Mucosa of rectum (tissue), 2 donors: ENCODE results near the gene POLN.

Experiments
- H3K27ac ChIP-seq, 2 donors: one replicate each; pipeline ENCODE4 v1.7.0; 2013; ENCODE audit warnings: inconsistent platforms in 2 of 2, low read depth in 2 of 2, low read length in 2 of 2
- H3K27me3 ChIP-seq, 2 donors: one replicate each; pipeline ENCODE4 v1.7.0; 2013; ENCODE audit warnings: low read length in 2 of 2; ENCODE audit not compliant: control insufficient read depth in 2 of 2, insufficient read depth in 2 of 2
- H3K36me3 ChIP-seq, 2 donors: one replicate each; pipeline ENCODE4 v1.7.0; 2013; ENCODE audit warnings: low read length in 2 of 2; ENCODE audit not compliant: control insufficient read depth in 2 of 2, insufficient read depth in 2 of 2
- H3K4me1 ChIP-seq, 2 donors: one replicate each; pipeline ENCODE4 v1.7.0; 2013; ENCODE audit warnings: low read length in 2 of 2, mild to moderate bottlenecking in 1 of 2; ENCODE audit not compliant: control insufficient read depth in 2 of 2, insufficient read depth in 2 of 2
- H3K4me3 ChIP-seq, 2 donors: one replicate each; pipeline ENCODE4 v1.7.0; 2013; ENCODE audit warnings: low read length in 2 of 2
- H3K9ac ChIP-seq, 2 donors: one replicate each; pipeline ENCODE4 v1.7.0; 2013; ENCODE audit warnings: low read length in 2 of 2, low read depth in 1 of 2, mild to moderate bottlenecking in 1 of 2
- H3K9me3 ChIP-seq, 2 donors: one replicate each; pipeline ENCODE4 v1.7.0; 2013; ENCODE audit warnings: low read length in 2 of 2; ENCODE audit not compliant: control insufficient read depth in 2 of 2
- donor health status: healthy.
- donor health status: Normal muscosa, but diverticular disease.

POLN gene

DNA sequence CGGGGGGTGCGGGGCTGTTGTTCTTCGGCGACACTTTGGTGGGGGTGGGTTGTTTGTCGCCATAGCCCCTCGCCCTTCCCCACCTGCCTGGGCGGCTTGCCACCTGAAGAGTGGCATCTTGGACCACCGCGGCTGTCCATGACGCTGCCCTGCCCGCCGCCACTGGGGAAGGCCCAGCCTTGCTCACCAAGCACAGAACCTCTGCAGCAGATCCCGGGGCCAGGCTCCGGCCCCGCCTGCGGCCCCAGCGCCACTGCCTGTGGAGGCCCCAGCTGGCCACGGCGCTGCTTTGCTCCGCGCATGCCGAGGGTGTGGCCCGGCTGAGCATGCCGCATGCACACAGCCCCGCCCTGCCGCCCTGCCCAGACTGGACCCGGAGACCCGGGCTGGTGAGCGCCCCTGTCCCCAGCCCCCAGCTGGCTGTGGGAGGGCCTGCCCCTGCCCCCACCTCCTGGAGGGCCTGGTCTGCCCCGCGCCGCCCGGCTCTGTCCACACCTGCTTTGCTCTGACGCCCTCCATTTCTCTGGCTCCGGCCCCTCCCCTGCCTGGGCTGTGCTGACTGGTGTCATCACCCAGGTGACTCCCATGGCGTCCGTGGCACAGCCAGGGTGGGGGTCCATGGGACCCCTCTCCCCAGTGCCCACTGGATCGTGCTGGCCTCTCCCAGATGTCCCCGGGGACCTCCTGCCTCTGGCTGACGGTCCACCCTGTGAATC, 177.5 kb downstream of the POLN start:
- Histone ChIP-seq H3K9ac (no peak overlapping the region), H3K27me3 (peaks cover 8 to 20% of the 10 kb centered on the region in 2 donors)

DNA sequence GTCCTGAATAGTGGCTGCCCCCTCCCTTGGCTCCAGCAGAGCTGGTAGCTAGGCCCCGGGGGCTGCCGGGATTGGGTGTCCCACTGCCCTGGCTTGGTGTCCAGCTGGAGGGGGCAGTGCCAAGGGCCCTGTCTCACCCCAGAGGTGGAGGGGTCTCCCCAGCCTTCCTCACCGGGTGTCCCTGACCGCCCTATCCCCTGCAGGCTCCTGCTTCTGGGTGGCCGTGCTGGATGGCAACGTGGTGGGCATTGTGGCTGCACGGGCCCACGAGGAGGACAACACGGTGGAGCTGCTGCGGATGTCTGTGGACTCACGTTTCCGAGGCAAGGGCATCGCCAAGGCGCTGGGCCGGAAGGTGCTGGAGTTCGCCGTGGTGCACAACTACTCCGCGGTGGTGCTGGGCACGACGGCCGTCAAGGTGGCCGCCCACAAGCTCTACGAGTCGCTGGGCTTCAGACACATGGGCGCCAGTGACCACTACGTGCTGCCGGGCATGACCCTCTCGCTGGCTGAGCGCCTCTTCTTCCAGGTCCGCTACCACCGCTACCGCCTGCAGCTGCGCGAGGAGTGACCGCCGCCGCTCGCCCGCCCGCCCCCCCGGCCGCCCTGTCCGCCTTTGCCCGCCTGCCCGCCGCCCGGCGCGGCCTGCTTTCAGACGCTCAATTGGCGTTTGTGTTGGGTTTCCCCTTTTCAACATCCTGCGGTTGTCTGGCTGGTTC, 178.2 kb downstream of the POLN start:
- Histone ChIP-seq H3K4me3 (no peak overlapping the region), H3K27me3 (peaks cover 8 to 20% of the 10 kb centered on the region in 2 donors), H3K4me1 (no peaks in the 10 kb centered on the region), H3K27ac (no peak overlapping the region), H3K36me3 (no peaks in the 10 kb centered on the region), H3K9me3 (no peaks in the 10 kb centered on the region), H3K9ac (no peak overlapping the region)

More for the DNA sequence above, 177.5 kb downstream of the POLN start:
- no peaks in the 10 kb centered on the region for H3K4me1 ChIP-seq
- H3K4me3 ChIP-seq: no peak overlapping the region
- no peak overlapping the region for H3K27ac ChIP-seq
- H3K9me3 ChIP-seq: no peaks in the 10 kb centered on the region
- no peaks in the 10 kb centered on the region for H3K36me3 ChIP-seq

GRCh38 chr4:2062808-2063524, 179.0 kb downstream of the POLN start:
- H3K27me3 ChIP-seq: peaks cover 10 to 24% of the 10 kb centered on the region in 2 donors
- H3K4me3 ChIP-seq: no peak overlapping the region
- no peak overlapping the region for H3K9ac ChIP-seq
- no peaks in the 10 kb centered on the region for H3K9me3 ChIP-seq
- H3K27ac ChIP-seq: no peak overlapping the region
- no peaks in the 10 kb centered on the region for H3K4me1 ChIP-seq
- H3K36me3 ChIP-seq: no peaks in the 10 kb centered on the region

DNA sequence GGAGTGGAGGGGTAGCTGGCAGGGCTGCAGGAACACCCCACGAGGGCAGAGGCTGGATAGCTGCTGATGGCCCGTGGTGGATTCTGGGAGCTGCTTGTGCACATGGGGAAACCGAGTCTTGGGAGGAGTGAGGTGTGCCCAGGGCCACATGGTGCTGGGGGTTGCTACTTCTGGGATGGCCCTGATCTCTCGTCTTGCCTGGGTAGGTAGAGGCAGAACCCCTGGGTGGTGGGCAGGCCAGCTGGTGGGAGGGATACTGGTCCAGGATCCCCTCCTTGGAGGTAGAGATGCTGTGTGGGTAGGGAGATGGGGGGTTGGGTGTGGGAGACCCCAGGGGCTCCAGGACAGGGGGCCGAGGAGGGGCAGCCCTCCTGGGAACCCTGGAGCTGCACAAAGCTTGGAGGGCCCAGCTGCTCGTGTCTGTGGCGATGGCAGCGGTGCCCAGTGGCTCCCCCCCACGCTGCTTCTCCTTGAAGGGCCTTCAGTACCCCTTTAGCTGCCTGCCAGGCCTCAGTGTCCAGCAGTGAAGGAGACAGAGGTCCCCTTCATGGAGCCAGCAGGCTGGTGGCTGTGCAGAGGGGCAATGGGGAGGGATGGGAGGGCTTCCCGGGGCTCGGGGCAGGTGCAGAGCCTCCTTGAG, 179.6 kb downstream of the POLN start:
- Histone ChIP-seq H3K4me1 (no peaks in the 10 kb centered on the region), H3K9me3 (no peaks in the 10 kb centered on the region), H3K27ac (no peak overlapping the region), H3K36me3 (no peaks in the 10 kb centered on the region), H3K4me3 (no peak overlapping the region), H3K9ac (no peak overlapping the region), H3K27me3 (peaks cover 10 to 29% of the 10 kb centered on the region in 2 donors)

DNA sequence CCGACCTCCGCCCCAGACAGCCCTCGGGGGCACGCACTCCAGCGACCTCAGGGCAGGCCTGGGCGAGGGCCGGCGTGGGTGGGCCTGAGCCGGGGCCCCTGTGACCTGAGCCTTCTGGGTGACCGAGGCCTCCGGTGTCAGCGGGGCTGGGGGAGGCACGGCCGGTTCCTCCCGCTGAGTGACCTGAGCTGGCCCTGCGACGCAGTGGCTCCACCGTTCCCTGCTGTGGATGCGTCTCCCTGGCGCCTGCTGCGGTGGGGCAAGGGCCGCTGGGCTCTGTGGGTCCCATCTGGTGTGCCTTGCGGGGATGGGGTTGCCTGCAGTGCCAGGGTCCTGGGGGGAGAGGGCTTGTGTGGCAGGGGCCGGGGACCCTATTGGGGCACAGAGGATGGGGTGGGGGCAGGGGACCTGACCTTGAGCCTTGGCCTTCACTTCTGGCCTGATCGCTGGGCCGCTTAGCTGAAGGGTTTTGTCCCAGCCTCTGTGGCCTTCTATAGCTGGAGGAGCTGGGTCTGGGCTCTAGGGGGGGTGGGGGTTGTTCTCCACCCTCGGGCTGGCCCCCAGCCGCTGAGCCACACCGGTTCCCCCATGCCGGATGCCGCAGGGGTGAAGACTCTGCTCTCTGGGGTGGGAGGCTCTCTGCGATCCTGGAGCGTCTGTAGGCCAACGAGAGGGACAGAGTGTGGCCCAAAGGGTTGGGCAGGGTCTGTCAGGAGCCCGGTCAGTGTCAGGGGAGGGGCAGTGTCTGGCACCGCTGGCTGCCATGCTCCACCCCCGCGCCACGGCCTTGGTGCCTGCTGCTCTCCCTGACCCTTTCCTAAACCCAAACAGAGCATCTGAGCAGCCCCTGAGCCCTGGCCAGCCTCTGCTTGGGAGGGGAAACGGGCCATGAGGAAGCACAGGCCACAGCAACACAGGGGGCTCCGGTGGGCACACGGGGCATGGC, 180.5 kb downstream of the POLN start:
- no peaks in the 10 kb centered on the region for H3K36me3 ChIP-seq

DNA sequence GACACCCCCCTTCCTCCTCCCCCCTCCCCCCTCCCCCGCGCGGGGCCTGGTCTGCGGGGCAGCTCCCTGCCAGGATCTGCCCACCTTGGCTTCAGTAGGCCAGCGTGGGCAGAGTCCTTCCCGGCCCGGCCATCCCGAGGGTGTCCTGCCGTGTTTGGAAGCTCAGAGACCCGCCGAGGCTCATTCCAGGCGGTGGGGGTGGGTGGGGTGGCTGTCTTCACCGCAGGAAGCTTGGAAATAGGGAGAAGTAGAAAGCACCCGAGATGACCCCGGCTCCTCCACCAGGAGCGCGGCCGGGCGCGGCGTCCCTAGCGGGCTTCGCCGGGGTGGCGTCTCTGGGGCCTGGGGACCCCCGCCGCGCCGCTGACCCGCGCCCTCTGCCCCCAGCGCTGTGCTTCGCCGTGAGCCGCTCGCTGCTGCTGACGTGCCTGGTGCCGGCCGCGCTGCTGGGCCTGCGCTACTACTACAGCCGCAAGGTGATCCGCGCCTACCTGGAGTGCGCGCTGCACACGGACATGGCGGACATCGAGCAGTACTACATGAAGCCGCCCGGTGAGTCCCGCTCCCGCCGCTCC, 181.2 kb downstream of the POLN start:
- Histone ChIP-seq H3K27me3 (peaks cover 13 to 39% of the 10 kb centered on the region in 2 donors), H3K36me3 (no peaks in the 10 kb centered on the region), H3K9ac (no peak overlapping the region), H3K4me3 (no peak overlapping the region), H3K27ac (no peak overlapping the region), H3K4me1 (no peaks in the 10 kb centered on the region), H3K9me3 (no peaks in the 10 kb centered on the region)

More for the DNA sequence above, 180.5 kb downstream of the POLN start:
- Histone ChIP-seq H3K4me3 (no peak overlapping the region), H3K27me3 (peaks cover 11 to 36% of the 10 kb centered on the region in 2 donors), H3K9ac (no peak overlapping the region), H3K9me3 (no peaks in the 10 kb centered on the region), H3K27ac (no peak overlapping the region), H3K4me1 (no peaks in the 10 kb centered on the region)

DNA sequence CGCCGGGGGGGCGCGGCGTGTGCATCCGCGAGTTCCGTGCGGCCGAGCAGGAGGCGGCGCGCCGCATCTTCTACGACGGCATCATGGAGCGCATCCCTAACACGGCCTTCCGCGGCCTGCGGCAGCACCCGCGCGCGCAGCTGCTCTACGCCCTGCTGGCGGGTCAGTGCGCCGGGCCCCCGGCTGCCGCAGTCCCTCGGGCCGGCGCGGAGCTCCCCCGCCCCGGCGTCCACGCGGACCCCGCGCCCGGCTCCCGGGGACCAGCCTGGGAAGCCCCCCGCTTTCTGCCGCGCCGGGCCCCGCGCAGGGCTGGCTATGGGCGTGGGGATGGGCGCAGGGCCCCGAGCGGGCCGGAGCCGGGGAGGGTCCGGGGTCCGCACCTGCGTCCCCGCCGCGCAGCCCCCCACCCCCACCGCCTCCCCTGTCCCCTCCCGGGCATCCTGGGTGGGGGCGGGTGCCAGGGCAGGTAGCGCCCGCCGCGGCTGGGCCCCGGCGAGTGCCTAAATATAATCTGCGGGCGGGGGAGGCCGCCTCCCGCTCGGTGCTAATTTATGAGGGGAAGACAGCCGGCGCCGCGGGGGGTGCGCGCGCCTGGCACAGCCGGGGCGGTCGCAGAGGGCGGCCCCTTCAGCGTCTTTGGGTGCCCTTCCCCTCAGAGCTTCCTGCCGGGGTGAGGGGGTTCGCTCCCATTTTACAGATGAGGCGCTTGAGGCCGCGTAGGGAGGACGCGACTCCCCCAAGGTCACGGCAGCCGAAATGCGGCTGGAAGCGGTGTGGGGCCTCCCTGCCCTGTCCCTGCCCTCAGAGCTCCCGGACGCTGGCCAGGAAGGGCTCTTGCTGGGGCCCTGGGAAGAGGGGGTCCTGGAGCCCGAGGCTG, 182.0 kb downstream of the POLN start:
- H3K27me3 ChIP-seq: peaks cover 13 to 36% of the 10 kb centered on the region in 2 donors
- no peak overlapping the region for H3K27ac ChIP-seq
- no peak overlapping the region for H3K4me3 ChIP-seq

GRCh38 chr4:2059046-2059725, 182.7 kb downstream of the POLN start, which contains the start of gene NAT8L:
Gene NAT8L (plus strand): TSS chr4:2059327. CDS start chr4:2059512, 185 bp downstream.
- H3K4me3 ChIP-seq: no peak within 1 kb of the TSS
- no peaks in the 10 kb centered on the region for H3K4me1 ChIP-seq
- no peaks in the 10 kb centered on the region for H3K36me3 ChIP-seq
- H3K9ac ChIP-seq: no peak within 1 kb of the TSS
- H3K9me3 ChIP-seq: no peaks in the 10 kb centered on the region
- H3K27ac ChIP-seq: no peak within 1 kb of the TSS
- H3K27me3 ChIP-seq: peaks cover 14 to 37% of the 10 kb centered on the region in 2 donors

More for the DNA sequence above, 182.0 kb downstream of the POLN start:
- Histone ChIP-seq H3K4me1 (no peaks in the 10 kb centered on the region), H3K36me3 (no peaks in the 10 kb centered on the region), H3K9ac (no peak overlapping the region), H3K9me3 (no peaks in the 10 kb centered on the region)
